Measurements from ENCODE around the gene TFF1.

The TFF1 gene

DNA sequence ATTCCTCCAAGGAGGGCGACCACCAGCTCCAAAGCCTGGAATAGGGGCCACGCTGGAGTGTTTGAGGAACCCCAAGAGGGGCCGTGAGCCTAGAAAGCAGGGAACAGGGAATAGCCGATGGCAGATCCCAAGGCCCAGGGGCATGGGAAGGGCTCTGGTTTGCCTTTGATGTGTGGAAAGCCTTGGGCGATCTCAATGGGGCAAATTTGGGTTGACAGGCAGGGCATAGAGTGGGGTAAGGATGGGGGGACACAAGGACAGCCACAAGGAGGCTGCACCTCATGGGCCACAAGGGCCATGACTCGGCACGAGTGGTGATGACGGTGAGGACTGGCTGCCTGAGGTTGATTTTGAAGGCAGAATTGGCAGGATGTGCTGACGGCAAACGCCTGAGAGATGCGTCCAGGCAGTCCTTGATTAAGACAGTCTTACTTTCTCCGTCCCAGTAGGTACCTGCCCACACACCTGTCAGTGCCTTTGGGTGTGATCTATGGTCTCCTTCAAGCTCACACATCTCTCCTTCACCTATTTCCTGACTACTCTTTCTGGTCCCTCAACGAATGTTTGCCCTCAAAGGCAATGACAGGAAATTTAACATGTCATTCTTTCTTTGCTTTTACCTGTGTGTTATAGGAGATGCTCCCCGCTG lies 31.5 kb upstream of the TFF1 start:
- DNase-seq, result no peak

DNA sequence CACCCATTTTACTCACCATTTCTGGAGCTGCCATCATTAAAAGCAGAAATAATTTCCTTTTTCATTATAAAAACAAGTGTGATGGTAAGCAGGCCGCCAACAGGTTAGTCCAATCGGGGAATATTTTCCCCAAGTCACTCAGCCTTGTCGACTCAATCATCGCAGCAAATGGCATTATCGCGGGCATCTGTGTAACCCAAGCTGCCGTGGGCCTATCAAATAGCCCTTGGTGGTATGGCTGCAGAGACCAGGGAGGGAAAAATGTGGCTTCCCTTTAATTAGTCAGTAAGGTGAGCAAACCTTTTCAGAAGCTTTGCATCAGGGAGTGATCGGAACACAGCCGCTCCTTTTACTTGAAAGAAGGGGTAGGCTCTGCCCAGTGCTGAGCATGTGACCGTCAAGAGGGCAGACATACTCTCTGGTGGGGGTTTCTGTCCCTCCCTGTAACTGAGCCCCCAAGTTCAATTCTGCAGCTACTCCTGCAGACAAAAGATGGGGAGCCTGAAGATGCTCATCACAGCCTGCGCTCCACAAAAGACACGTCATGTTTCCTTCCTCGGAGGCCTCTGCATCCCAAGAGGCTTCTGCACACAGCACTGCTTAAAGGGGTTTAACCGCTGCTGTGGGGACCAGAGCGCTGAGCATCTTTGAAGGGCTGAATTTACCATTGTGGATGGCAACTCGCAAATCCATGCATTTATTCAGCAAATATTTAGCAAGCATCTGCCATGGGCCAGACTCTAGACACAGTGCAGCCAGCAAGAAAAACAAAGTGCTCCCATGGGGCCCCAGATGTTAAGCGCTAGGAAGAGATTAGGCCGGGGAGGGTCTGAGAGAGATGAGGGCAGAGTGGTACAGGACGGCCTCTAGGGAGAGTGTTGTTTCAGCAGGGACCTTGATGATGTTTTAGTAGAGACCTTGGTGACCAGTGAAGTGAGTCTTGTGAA lies 30.7 kb upstream of the TFF1 start:
- DNase-seq, result no peak

DNA sequence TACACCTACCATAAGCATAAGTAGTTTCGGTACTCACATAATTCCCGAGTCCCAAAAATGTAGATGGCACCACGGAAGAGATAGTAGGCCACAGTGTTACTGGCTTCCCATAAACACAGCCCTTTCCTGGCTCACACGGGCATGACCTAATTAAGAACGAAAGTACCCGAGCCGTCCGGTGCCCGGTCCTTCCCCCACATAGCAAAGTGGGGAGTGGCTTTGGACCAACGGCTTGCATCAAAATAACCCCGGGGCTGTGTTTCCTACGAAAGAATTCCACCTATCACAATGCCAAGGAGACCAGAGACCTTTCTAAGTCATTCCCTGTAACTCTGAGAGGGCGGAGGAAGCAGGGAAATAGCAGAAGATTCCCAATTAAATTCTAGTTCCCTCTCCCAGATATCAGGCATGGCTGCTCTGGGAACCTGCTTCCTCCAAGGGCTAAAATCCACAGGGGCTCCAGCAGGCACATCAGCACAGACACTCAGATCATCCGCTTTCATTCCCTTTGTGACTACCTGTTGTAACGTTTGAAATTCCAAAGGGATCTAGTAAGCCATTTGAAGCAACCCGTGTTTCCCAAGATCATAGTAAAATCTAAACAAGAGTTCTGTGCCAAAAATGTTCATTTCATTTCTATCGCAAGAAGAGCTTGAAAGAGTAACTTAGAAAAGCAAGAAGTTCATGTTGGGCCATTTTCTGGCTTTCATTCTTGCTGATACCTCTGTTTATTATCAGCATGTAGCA lies 29.7 kb upstream of the TFF1 start, which contains the start of gene TMPRSS3:
TMPRSS3 (minus strand) TSS at position 148 of the 747 bp plus-strand sequence. CDS start 635 bp downstream, outside the sequence.
- no peak for DNase-seq

DNA sequence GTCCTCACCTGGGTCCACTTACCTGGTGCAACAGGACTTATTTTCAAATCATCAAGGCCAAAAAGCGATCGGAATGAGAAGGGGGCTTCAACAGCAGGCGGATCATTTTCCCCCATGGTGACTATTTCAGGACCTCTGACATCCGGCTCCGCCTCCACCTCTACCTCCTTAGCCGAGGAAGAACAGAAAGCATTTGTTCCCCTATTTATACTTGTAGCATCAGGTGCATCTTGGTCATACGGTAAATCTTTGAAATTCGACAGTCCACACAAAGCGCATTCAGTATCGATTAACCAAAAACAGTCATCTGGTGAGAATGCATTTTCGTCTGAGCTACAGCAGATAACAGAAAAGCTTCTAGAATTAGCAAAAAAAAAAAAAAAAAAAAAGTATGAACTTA lies 29.0 kb upstream of the TFF1 start:
- DNase-seq, result no peak

DNA sequence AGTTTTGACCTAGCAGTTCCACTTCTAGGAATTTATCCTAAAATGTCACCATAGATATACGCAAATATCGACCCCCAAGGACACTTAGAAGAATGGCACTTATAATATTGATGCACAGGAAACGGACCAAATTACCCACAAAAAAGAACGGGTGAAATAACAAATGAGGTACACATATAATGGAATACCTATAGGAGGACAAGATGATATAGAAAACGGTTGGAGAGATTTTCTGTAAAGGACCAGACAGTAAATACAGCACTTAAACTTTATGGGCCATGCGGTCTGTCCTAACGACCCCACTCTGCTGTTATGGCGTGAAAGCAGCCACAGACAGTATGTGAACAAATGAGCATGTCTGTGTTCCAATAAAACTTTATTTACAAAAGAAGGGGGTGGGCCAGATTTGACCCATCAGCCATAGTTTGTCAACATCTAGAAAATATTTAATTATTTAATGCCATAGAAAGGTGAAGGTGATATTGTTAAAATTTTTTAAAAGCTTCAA lies 27.2 kb upstream of the TFF1 start:
- DNase-seq, result no peak

DNA sequence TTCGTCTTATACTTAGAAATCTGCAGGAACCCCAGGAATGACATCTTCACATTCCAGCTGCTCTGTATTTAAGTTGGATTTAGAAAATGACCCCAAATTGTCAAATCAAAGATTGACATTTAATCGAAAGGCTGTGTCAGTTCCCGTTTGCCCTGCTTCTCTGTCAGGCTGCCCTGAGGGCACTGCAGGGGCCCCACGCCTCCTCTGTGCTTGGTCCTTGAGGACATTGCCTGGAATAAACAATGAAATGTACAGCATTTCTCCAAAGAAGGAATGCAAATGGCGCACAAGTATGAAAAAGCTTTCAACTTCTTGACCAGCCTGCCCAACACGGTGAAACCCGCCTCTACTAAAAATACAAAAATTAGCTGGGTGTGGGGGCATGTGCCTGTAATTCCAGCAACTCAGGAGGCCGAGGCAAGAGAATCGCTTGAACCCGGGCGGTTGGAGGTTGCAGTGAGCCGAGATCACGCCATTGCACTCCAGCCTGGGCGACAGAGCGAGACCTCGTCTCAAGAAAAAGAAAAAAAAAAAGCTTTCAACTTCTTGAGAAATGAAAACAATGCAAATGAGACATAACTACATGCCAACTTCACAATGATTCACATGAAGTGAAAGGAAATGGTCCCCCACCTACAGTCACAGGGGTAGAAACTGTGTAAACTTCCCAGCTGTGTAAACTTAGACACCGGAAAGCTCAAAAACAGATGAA lies 26.6 kb upstream of the TFF1 start:
- no peak for DNase-seq

DNA sequence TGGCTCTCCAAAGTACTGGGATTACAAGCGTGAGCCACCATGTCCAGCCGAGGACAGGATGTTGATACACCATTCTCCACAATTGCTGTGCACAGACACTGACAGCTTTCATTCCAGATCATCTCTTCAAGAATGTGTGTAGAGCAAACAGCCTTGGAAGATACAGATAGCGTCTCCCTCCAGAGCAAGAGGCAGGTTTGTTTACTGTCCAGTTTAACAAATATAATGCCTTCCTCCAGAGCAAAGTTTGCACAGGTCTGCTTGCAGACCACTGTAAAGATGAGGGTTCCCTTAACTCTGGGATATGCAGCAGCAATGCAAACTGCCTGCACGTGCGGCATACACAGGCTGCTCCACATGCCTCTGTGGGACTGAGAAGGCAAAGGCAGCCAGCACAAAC lies 25.0 kb upstream of the TFF1 start:
- DNase-seq, result no peak

DNA sequence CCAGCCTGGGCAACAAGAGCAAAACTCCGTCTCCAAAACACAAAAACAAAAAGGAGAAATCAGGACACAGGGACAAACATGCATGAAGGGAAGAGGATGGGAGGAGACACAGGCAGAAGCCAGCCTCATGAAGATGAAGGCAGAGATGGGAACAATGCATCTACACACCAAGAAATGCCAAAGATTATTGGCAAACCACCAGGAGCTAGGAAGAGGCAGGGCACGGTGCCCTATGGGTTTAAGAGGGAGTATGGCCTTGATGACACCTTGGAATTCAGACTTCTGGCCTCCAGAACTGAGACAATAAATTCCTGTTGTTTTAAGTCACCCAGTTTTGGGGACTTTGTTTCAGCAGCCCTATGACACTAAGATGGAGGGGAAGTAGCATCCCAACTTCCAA lies 24.4 kb upstream of the TFF1 start:
- no peak for DNase-seq

DNA sequence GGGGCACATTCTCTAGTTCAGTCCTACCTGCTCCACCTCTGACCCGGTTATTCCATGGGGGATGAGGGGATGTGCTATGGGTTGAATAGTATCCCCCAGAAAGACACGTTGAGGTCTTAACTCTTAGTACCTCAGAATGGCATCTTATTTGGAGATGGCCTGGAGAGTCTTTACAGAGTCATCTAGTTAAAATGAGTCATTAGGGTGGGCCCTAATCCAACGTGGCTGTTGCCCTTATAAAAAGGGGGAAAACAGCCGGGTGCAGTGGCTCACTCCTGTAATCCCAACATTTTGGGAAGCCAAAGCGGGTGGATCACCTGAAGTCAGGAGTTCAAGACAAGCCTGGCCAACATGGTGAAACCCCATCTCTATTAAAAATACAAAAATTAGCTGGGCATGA lies 23.9 kb upstream of the TFF1 start:
- DNase-seq, result no peak

DNA sequence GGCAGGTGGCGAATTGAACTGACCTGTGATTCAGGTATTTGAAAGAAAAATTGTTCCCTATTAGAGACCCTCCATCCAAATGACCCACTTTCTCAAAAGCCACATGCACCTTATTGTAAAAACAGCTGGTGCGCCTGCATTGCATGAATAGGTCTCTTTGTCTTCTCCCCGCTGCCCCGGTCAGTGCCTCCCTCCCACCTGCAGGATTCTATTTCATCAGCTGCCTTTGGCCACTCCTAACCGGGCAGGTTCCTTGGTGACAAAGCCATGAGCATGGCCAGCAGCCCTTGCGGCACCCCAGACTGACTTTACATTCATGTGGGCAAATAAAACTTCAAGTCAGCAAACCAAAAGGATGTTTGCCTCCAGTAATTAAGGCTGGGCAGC lies 23.1 kb upstream of the TFF1 start:
- DNase-seq, result no peak

DNA sequence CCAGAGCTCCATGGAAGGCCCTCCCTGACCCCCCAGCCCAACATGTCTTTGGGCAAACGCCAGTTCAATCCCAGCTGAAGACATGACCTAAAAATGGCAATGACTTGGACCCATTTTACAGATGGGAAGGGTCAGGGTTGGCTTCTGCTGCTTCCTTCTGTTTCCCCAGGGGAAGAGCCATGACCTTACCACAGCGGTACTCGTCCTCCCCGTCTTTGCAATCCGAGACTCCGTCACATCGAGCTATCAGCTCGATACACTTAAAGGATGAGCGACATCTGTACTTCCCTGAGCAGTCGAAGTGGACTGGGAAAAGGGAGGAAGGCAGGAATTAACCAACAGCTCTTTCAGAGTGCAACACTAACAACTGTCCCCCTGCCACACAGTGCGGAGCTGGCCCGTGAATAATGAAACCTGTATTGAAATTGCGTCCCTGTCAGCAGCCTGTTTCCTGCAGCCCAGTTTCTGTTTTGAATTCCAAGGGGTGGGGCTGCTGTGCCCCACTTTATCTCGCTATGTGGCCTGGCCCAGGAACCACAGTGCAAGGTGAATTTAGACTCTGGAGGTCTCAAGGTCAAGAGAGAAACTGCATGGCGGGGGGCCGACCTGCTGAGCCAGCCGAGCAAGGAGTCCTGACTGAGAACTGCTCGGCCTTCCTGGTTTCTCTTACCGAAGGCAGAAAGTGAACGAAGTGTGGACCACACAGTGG lies 22.6 kb upstream of the TFF1 start:
- DNase-seq, result no peak

DNA sequence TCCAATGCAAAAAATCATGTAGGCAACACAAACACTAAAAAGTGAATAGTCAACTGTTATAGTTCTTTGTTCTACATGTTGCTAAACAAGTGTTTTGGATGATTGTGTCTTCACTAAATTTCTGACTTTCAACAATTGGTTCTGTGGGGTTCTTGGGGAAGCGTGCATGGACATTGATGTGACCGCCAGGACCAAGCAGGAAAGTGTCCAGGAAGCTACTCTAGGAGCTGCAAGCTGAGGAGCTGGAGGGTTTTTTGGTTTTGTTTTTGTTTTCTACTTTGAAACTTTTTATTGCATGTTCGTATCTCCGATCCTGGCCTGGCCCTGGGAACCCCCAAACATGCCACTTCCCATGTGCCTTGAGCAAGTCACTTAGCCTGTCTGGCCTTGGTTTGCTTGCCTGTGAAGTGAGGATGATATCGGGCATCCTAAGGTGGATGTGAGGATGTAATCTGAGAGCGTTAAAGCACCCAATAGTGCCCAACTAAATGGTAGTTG lies 21.6 kb upstream of the TFF1 start:
- DNase-seq, result no peak

DNA sequence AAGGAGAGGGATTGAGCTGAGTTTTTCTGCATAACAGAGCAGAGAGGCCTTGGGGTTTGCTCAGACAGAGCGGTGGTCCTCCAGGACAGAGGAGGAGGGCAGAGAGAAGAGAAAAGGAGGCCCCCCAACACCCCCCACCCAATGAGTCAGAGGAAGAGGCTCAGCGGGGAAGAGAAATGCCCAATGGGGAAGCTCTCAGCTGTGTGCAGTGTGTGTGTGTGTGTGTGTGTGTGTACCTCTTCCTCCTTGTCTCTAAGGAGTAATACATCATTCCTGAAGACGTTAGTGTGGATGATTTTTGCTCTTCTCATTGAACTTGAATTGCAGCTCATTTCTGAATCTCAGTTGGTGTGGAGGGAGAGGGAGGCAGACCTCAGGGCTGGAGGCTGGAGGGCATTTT lies 20.8 kb upstream of the TFF1 start:
- no peak for DNase-seq

DNA sequence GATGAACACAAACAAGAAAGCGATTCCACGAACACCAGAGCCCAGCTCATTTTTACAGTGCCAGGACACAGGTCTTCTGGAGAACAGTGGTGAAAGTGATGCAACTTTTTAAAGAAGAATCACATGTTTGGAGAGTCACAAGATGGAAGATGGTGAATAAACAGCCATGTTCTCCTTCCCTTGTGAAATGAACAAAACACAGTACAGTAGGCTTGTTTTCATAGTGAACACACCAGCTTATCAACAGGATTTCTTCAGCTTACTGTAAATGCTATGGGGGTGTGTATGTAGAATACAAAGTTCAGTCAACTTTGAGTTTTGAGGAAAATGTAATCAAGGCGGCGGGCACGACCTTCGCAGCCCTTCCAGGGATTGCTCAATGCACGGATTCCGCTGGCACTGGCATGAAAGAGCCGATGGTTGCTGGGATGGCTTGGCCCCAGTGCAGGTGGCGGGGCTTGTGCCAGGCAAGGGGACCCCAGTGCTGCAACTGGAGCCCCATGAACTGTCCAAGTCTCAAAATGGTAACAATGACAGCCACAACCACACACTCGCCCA lies 19.8 kb upstream of the TFF1 start:
- no peak for DNase-seq

DNA sequence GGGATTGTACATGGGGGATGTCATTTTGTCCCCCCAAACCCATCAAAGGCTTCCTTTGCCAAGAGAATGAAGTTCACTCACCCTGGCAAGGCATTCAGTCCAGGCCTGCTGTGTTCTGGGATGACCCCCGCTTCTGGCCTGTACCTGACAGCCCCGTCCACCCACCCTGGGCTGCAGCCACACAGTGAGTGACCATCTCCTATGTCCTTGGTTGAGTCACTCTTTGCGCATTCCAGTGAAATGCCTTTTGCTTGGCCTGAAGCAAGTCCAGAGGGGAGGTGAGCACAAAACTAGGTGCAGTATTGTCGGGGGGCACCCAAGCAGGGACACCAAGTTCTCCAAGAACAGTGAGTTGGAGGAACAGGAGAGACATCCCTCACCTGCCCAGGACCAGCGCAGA lies 19.3 kb upstream of the TFF1 start:
- DNase-seq, result no peak

DNA sequence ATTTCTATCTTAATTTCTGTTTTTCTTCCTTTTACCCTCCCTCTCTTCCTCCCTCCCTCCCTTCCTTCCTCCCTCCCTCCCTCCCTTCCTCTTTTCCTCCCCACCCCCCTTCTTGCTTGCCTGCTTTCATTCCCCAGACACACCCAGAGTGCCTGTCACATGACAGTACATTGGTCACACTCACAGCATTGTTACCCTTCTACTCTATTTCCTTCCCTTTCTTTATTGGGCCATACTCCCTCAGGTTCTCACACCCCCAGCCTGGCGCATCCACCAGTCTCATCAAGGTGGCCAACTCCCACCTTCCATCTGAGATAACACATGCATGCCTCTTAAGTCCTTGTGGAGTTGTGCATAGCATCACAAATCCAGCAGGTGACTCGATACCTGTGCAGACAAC lies 18.7 kb upstream of the TFF1 start:
- DNase-seq, result no peak

DNA sequence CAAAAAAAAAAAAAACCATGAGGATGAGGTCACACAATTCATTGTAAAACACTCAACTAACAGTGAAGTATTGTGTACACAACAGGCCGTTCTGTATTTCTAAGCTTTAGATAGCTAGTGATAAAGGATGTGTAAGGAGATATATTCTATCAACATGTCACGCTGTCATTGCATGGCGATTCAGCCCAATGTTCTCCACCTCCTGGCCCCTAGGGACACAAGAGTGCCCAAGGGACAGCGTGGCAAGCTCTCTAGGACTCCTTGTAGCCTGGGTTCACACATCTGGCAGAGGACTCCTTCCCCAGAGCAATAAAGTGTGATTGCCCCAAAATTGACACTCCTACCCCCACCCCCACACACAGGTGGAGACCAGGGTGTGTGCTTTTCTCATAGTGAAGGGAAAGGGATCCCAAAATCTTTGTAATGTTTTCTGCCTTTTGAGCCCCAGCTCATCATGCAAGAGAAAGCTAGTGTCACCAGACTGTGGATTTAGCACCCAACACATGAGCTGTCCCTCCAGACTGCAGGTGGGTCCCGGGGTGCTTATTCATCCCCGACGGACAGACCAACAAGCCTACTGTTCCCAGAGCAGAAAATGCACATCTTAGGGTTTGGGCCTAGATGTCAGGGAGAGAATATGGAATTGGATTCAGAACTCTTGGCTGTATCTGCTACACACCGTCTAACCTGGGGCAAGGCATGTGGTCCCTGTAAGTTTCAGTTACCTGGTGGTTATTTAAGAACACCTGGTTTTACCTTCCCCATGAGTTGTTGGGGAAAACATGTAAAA lies 18.0 kb upstream of the TFF1 start:
- no peak for DNase-seq

DNA sequence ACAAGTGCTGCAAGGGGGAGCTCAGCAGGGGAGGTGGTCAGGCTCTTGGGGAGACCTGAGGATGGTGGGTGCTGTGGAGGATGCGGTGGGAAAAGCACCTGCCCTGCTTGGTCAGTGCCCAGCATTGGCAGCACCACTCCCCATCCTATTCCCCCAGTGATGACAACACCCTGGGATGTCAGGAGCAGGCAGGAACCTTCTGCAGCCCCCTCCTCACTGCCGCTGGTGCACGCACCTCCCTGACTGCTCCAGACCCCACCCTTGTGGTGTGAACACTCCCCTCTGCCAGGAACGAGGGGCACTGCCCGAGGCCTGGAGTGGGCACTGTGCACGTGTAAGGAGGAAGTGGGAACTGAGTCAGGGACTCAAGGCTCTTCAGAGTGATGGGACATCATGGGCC lies 17.0 kb upstream of the TFF1 start:
- DNase-seq, result no peak

DNA sequence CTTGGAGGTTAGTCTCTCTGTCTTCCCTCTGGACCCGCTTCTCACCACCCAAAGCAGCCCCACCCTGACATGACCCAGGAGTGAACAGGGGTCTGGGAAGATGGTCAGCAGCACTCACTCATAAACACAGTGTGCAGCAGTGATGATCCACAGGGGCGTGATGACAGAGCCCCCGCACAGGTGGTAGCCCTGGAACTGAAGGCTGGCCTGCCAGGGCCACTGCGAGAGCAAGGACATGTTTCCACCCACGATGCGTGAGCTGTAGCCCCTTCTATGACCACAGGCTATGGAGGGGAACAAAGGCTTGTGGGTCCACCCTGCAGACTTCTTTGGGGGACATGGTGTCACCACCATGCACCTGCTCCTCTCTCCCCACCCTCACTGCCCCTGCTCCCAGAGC lies 16.6 kb upstream of the TFF1 start:
- no peak for DNase-seq

DNA sequence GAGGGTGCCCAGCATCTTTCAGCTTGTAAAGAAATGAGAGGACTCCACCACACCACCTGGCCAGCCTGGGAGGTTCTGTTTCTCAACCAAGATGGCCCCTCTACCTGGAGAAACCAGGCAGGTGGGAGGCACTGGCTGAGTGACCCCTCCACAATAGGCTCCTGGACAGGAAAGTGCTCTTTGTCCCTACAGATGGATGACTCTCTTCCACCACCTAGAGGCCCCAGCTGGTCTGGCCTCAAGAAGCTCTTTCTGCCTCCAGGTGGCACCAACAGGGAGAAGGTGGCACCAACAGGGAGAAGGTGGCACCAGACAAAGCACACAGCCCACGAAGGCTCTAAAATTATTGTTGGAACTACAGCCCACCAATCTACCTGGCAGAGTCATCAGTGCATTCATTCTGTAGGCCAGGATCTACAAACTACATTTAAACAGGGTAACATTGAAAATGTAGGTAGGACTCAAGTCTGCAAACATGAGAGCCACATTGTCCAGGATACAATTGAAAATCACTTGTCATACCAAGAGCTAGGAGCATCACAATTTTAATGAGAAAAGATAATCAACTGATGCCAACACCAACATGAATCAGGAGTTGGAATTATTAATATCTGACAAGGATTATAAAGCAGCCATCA lies 15.1 kb upstream of the TFF1 start:
- peak; percentile 55 for DNase-seq

Measured in activated CD8-positive, alpha-beta memory T cell treated with anti-CD3 and anti-CD28 coated beads, Interleukin-2, amount 50 U/mL, for 4 hours (primary cell).